ENCODE measurements around the gene TTC39A. TPM values are rescaled to one million over a fixed set of nuclear protein-coding genes. Genes with fewer than 3 reads are reported as not detected.
"Not testable (repeated sequence)": the region's sequence is repeated elsewhere in the genome, so short reads cannot be mapped to it uniquely, and the experiment has no call there.

The TTC39A gene
- total and polyA plus RNA-seq, 5 experiments from 2014 or later, result 0.19 TPM; not detected in 4

DNA sequence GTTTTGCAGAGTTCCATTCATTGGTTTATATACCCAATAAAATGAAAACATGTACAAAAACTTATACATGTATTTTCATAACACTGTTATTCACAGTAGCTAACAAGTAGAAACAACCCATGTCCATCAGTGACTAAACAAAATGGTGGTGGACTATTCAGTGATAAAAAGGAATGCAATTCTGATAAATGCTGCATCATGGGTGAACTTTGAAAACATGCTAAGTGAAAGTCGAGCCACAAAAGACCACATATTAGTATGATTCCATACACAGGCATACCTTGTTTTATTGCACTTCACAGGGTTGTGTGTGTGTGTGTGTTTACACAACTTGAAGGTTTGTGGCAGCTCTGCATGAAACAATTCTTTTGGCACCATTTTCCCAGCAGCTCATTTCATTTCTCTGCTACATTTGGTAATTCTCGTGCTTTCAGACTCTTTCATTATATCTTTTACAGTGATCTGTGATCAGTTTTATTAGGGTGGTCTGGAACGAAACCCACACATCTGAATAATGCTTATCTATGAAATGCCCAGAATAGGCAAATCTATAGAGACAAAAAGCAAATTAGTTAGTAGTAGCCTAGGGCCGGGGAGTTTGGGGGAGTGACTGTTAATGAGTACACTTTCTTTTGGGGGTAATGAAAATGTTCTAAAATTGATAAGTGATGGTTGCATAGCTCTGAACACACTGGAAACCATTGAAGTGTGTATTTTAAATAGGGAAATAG is 67.0 kb downstream of the TTC39A start:
- H3K9me3 Mint-ChIP-seq, result no peaks in the 10 kb centered on the region
- H3K4me1 Mint-ChIP-seq, result peaks cover 25 to 90% (median 84%) of the 10 kb centered on the region in 4 donors
- no peak for DNase-seq
- H3K27me3 Mint-ChIP-seq, result no peaks in the 10 kb centered on the region
- H3K27ac Mint-ChIP-seq, result peak overlapping the region in 1 of 10 donors; percentile 17
- H3K36me3 Mint-ChIP-seq, result peaks cover 0 to 5% (median 3%) of the 10 kb centered on the region in 3 donors
- POLR2A ChIA-PET, result interaction anchor here (0.6 kb wide), 1 partner anchor 1076 kb away, joined by 3 read pairs; no protein-coding TSS in a partner anchor
- H3K4me3 Mint-ChIP-seq, result no peak overlapping the region
- no peak for ATAC-seq

GRCh38 chr1:51255331-51255730 is 75.0 kb downstream of the TTC39A start:
- Mint-ChIP-seq H3K9me3 (peaks cover 0 to 2% (median 0%) of the 10 kb centered on the region in 9 donors), H3K27me3 (no peaks in the 10 kb centered on the region), H3K27ac (no peak overlapping the region), H3K4me3 (no peak overlapping the region), H3K36me3 (peaks cover 0 to 6% (median 0%) of the 10 kb centered on the region in 3 donors), H3K4me1 (peaks cover 15 to 66% (median 56%) of the 10 kb centered on the region in 4 donors)
- POLR2A ChIA-PET, result interaction anchor here (0.9 kb wide), 1 partner anchor 10 kb away, joined by 3 read pairs; no protein-coding TSS in a partner anchor
- no peak for DNase-seq
- no peak for ATAC-seq

DNA sequence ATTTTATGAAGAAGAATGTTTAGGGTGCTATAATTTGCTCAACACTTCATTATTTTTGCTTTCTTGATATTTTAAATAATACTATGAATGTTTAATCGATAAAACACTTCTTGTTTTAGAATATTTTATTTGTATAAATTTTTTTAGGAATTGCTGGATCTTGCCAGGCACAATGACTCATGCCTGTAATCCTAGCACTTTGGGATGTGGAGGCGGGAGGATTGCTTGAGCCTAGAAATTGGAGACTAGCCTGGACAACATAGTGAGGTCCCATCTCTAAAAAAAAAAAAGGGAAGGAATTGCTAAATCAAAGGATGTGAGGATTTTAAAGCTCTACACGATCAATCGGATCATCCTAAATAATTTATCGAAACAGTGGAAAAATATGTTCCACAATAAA is 76.7 kb downstream of the TTC39A start:
- H3K27me3 Mint-ChIP-seq, result no peaks in the 10 kb centered on the region
- no peak overlapping the region for H3K4me3 Mint-ChIP-seq
- H3K4me1 Mint-ChIP-seq, result peaks cover 15 to 62% (median 49%) of the 10 kb centered on the region in 4 donors
- POLR2A ChIA-PET, result no interaction called here
- H3K9me3 Mint-ChIP-seq, result peaks cover 0 to 2% (median 0%) of the 10 kb centered on the region in 9 donors
- H3K36me3 Mint-ChIP-seq, result peaks cover 0 to 7% (median 0%) of the 10 kb centered on the region in 3 donors
- peak overlapping the region in 1 of 10 donors; percentile 34 for H3K27ac Mint-ChIP-seq
- DNase-seq (no peak), ATAC-seq (no peak)

DNA sequence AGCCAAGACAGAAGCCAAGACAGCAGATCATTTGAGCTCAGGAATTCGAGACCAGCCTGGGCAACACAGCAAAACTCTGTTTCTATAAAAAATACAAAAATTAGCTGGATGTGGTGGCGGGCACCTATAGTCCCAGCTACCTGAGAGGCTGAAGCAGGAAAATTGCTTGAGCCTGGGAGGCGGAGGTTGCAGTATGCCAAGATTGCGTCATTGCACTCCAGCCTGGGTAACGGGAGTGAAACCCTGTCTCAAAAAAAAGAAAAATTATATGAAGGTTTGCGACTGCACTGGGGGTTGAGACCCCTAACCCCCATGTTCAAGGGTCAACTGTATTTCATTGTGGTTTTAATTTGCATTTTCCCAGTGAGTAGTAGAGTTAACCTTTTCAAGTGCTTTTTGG is 78.0 kb downstream of the TTC39A start:
- Mint-ChIP-seq H3K4me1 (peaks cover 13 to 60% (median 52%) of the 10 kb centered on the region in 4 donors), H3K9me3 (peaks cover 0 to 2% (median 0%) of the 10 kb centered on the region in 9 donors), H3K4me3 (peak overlapping the region in 3 of 10 donors; percentile 2 to 20 (median 6)), H3K27ac (peak overlapping the region in 3 of 10 donors; percentile 16 to 56 (median 50)), H3K36me3 (peaks cover 0 to 16% (median 0%) of the 10 kb centered on the region in 3 donors), H3K27me3 (no peaks in the 10 kb centered on the region)
- DNase-seq (no peak), ATAC-seq (no peak)
- POLR2A ChIA-PET, result no interaction called here

GRCh38 chr1:51251165-51251564 is 79.2 kb downstream of the TTC39A start:
- POLR2A ChIA-PET, H3K27me3 Mint-ChIP-seq, ATAC-seq, DNase-seq, H3K27ac Mint-ChIP-seq, H3K9me3 Mint-ChIP-seq, H3K4me3 Mint-ChIP-seq: not testable (repeated sequence)
- Mint-ChIP-seq H3K4me1 (peaks cover 20 to 61% (median 58%) of the 10 kb centered on the region in 4 donors), H3K36me3 (peaks cover 0 to 22% (median 0%) of the 10 kb centered on the region in 3 donors)

GRCh38 chr1:51250729-51251128 is 79.6 kb downstream of the TTC39A start:
- DNase-seq, H3K27ac Mint-ChIP-seq, H3K9me3 Mint-ChIP-seq, H3K27me3 Mint-ChIP-seq, H3K4me3 Mint-ChIP-seq, ATAC-seq, POLR2A ChIA-PET: not testable (repeated sequence)
- peaks cover 20 to 61% (median 59%) of the 10 kb centered on the region in 4 donors for H3K4me1 Mint-ChIP-seq
- H3K36me3 Mint-ChIP-seq, result peaks cover 0 to 27% (median 0%) of the 10 kb centered on the region in 3 donors

- peaks cover 21 to 67% (median 63%) of the 10 kb centered on the region in 4 donors for H3K4me1 Mint-ChIP-seq
- POLR2A ChIA-PET, result no interaction called here
- no peak for ATAC-seq
Observed at GRCh38 chr1:51249445-51249844, 80.9 kb downstream of the TTC39A start.

DNA sequence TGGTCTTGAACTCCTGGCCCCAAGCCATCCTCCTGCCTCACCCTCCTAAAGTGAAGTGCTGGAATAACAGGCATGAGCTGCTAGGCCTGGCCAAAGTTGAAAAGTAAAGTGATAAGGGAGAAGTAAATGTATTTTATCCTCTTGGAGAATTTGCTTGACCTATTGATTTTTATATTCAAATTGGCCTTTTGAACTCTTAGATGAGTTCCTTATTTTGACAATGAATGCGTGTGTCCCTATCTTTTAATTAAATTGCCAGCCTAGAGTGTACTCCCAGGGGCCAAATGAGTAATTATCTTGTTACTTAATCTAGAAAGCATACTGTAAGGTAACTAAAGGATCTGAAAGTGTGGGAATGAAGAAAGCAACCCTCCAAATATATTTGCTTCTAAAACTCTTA is 82.9 kb downstream of the TTC39A start:
- no peak for DNase-seq
- H3K27ac Mint-ChIP-seq, result peak overlapping the region in 2 of 10 donors; percentile 43 to 80
- peaks cover 0 to under 1% (median 0%) of the 10 kb centered on the region in 9 donors for H3K9me3 Mint-ChIP-seq
- no peaks in the 10 kb centered on the region for H3K27me3 Mint-ChIP-seq
- POLR2A ChIA-PET, result no interaction called here
- H3K4me1 Mint-ChIP-seq, result peaks cover 24 to 71% (median 65%) of the 10 kb centered on the region in 4 donors
- H3K4me3 Mint-ChIP-seq, result no peak overlapping the region
- peaks cover 0 to 35% (median 2%) of the 10 kb centered on the region in 3 donors for H3K36me3 Mint-ChIP-seq
- ATAC-seq, result no peak

More at GRCh38 chr1:51249445-51249844, 80.9 kb downstream of the TTC39A start:
- Mint-ChIP-seq H3K9me3 (peaks cover 0 to 2% (median 0%) of the 10 kb centered on the region in 9 donors), H3K27me3 (no peaks in the 10 kb centered on the region), H3K27ac (no peak overlapping the region), H3K36me3 (peaks cover 0 to 30% (median 0%) of the 10 kb centered on the region in 3 donors), H3K4me3 (no peak overlapping the region)
- DNase-seq, result no peak

DNA sequence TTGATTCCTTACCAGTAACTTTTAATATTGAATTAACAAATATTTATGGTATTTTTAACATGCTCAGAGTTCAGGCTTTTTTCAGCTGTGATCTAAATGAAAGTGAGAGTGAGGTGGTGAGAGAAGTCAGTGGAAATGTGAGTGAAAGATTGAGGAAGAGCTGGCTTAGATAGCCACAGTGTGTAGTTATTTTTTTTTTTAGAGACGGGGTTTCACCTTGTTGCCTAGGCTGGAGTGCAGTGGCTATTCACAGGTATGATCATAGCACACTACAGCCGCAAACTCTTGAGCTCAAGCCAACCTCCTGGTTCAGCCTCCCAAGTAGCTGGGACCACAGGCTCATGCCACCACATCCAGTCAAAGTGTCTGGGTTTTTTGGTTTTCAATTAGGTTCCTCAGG is 83.3 kb downstream of the TTC39A start:
- ATAC-seq (no peak), DNase-seq (no peak)
- H3K4me1 Mint-ChIP-seq, result peaks cover 24 to 71% (median 61%) of the 10 kb centered on the region in 4 donors
- peak overlapping the region in 1 of 10 donors; percentile 23 for H3K4me3 Mint-ChIP-seq
- POLR2A ChIA-PET, result interaction anchor here (1.3 kb wide), 1 partner anchor 12 kb away, joined by 3 read pairs; no protein-coding TSS in a partner anchor
- peaks cover 0 to 35% (median 2%) of the 10 kb centered on the region in 3 donors for H3K36me3 Mint-ChIP-seq
- H3K27me3 Mint-ChIP-seq, result no peaks in the 10 kb centered on the region
- peak overlapping the region in 1 of 10 donors; percentile 57 for H3K27ac Mint-ChIP-seq
- H3K9me3 Mint-ChIP-seq, result no peaks in the 10 kb centered on the region

DNA sequence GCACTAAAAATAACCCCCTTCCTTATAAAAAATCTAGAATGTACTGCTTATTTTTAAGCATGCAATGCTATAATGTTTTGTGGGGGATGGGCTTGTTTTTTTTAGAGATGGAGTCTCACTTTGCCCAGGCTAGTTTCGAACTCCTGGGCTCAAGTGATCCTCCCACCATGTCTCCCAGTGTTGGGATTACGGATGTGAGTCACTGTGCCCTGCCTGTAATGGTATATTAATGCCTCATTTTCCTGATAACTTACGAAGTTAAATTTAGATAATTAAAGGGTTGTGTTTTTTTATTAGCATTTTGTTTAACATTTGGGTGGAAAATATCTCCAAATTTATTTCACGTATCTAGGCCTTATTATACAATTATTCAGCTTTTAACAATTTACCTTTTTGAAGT is 87.8 kb downstream of the TTC39A start:
- no peak overlapping the region for H3K4me3 Mint-ChIP-seq
- H3K9me3 Mint-ChIP-seq, result no peaks in the 10 kb centered on the region
- POLR2A ChIA-PET, result interaction anchor here (0.6 kb wide), 1 partner anchor 25 kb away, joined by 3 read pairs; no protein-coding TSS in a partner anchor
- H3K27ac Mint-ChIP-seq, result no peak overlapping the region
- peaks cover 0 to 30% (median 2%) of the 10 kb centered on the region in 3 donors for H3K36me3 Mint-ChIP-seq
- no peak for DNase-seq
- no peaks in the 10 kb centered on the region for H3K27me3 Mint-ChIP-seq
- peaks cover 33 to 76% (median 72%) of the 10 kb centered on the region in 4 donors for H3K4me1 Mint-ChIP-seq
- ATAC-seq, result no peak

DNA sequence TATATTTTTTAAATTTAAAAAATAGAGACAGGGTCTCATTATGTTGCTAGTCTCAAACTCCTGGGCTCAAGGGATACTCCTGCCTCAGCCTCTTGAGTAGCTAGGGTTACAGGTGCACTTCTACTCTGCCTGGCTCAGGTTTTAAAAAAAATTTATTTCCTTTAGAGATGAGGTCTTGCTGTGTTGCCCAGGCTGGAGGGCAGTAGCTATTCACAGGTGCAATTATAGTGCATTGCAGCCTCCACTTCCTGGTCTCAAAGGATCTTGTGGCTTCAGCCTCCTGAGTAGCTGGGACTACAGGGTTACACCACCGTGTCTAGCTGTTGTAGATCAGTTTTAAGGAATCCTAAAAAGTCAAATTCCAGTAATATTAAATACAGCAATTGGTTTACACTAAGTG is 89.2 kb downstream of the TTC39A start:
- ATAC-seq (no peak), DNase-seq (no peak)
- POLR2A ChIA-PET, result no interaction called here
- Mint-ChIP-seq H3K27ac (peak overlapping the region in 8 of 10 donors; percentile 18 to 69 (median 42)), H3K36me3 (peaks cover 0 to 23% (median 2%) of the 10 kb centered on the region in 3 donors), H3K4me3 (peak overlapping the region in 8 of 10 donors; percentile 3 to 57 (median 28)), H3K9me3 (no peaks in the 10 kb centered on the region), H3K27me3 (no peaks in the 10 kb centered on the region), H3K4me1 (peaks cover 25 to 63% (median 58%) of the 10 kb centered on the region in 4 donors)

DNA sequence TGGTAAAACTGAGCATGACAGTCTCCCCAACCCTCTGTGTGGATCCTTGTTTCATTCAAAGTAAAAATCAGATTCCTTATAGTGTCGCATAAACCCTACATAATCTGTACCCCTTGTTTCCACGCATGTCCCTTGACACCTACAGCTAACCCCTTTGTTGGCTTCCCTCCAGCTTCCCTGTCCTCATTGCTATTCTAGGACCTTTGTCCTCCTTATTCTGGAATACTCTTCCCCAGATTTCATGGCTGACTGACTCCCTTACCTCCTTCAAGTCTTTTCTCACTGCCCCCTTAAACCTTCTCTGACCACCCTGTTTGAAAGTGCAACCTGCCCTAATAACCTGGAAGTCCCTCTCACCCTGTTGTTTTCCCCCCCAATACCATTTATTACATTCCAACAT is 90.3 kb downstream of the TTC39A start:
- peak overlapping the region in 8 of 10 donors; percentile 10 to 74 (median 58) for H3K4me3 Mint-ChIP-seq
- H3K27me3 Mint-ChIP-seq, result no peaks in the 10 kb centered on the region
- no peaks in the 10 kb centered on the region for H3K9me3 Mint-ChIP-seq
- H3K36me3 Mint-ChIP-seq, result peaks cover 0 to 16% (median 2%) of the 10 kb centered on the region in 3 donors
- ATAC-seq, result no peak
- peak overlapping the region in 7 of 10 donors; percentile 11 to 56 (median 35) for H3K27ac Mint-ChIP-seq
- no peak for DNase-seq
- H3K4me1 Mint-ChIP-seq, result peaks cover 30 to 60% (median 59%) of the 10 kb centered on the region in 4 donors
- POLR2A ChIA-PET, result no interaction called here

DNA sequence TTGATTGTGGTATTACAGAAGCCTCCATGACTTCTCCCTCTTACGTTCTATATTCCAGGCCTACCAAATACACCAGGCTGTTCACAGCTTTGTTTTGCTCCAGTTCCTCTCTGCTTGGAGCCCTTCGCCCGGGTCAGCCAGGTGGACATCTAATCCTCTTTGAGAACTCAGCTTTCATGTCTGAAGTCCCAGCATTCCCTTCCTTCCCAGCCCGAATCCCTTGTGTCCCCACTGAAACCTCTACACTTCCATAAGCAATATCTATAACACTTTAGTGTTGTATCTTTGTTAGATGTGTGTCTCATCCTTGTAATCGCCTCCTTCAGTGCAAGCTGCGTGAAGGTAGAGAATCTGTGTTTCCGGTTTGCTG is 92.3 kb downstream of the TTC39A start:
- Mint-ChIP-seq H3K36me3 (peaks cover 0 to 10% (median 2%) of the 10 kb centered on the region in 3 donors), H3K9me3 (no peaks in the 10 kb centered on the region), H3K4me1 (peaks cover 29 to 56% (median 56%) of the 10 kb centered on the region in 4 donors), H3K27me3 (no peaks in the 10 kb centered on the region), H3K27ac (no peak overlapping the region), H3K4me3 (no peak overlapping the region)
- POLR2A ChIA-PET, result interaction anchor here (1.0 kb wide), 1 partner anchor 42 kb away, joined by 4 read pairs; no protein-coding TSS in a partner anchor
- ATAC-seq (no peak), DNase-seq (no peak)
